GM19324 (cell line): ENCODE measurements around the gene TRPM6.

Experiments
- ATAC-seq: cut with Tn5 transposase; IDR thresholded peaks from one replicate; pipeline ENCODE4 v1.9.1; 2021; ENCODE audit warnings: mild to moderate bottlenecking, moderate library complexity; ENCODE audit not compliant: unreplicated experiment, low FRiP score

The TRPM6 gene

DNA sequence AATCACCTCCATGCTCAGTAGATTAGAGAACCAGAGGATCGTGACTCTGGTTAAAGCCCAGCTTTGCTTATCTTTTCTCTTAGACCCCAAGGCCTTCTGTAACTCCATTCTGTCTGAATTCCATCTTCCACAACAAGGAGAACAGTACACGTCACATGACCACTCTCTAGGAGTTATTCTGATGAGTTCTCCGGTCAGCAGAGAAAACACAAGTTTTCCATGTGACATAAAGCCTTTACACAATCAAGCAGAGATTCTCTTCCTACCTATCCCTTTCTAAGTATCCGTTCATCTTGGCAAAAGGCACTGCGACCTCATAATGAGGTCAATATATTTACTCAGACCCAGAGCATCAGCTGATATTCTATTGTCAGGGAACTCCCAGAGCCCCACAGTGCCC lies 112.3 kb downstream of the TRPM6 start:
- no peak for ATAC-seq

DNA sequence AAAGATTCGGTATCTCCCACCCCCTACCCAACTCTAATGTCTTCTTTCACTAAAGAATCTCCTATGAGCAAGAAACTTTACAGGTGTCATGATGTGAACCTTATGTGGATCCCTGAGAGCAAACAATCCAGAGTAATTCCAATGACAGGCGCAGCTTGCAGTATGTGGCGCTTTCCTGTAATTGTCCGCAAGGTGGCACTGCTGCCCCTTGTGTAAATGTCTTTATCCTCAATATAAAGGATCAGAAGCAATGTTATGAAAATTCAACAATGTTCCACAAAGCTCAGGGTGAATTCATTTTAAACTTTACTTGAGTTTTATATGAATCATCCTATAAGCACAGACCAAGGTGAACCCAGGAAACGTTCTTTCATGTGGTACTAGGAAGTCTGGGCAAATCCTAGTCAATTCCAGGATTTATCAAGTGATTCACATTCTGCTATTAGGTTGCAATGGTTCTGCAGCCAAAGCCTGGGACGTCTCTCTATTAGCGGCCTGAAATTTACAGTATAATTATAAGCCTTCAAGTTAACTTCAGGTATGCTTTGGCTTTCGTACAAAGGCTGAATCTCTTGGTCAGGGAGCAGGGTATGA lies 113.7 kb downstream of the TRPM6 start:
- ATAC-seq, result peak; percentile 40

DNA sequence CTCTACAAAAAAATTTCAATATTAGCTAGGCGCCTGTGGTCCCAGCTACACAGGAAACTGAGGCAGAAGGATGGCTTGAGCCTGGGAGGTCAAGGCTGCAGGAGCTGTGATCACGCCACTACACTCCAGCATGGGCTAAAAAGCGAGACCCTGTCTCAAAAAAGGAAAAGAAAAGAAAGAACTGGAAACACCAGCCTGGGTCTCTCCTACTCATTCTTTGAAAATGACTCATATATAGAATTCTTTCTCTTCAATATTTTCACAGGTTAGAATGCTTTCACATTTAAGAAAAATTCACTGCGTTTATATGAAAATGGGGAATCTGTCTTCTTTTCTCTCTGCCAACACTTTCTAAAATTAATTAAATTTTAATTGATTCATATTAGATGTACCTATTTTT lies 115.6 kb downstream of the TRPM6 start:
- ATAC-seq, result no peak

DNA sequence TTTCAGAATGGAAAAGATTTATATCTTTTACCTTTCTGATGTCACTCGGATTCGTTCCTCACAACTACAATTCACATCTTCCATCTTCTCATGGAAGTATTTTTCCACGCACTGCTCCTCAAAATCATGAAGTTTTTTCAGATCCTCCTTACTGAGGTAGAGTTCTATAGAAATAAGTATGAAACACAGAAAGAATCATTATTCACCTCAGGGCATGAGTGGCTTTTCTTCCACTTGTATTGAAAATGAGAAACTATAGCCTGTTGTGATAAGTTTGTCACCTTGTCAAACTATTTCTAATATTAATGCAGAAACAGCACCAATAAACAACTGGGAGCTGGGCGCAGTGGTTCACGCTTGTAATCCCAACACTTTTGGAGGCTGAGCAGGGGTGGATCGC lies 116.0 kb downstream of the TRPM6 start:
- no peak for ATAC-seq

DNA sequence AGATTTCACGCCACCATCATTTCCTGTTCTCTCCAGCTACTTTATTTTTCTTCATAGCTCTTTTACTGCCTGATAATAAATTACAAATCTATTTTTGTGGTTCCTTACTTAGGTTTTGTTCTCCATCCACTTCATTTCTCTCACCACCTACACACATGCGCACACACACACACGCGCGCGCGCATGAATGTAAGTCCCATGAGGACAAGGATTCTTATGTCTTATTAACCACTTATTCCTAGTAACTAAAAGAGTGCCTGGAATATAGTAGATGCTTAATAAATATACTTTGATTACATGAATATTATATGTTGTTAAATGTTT lies 116.5 kb downstream of the TRPM6 start:
- no peak for ATAC-seq

DNA sequence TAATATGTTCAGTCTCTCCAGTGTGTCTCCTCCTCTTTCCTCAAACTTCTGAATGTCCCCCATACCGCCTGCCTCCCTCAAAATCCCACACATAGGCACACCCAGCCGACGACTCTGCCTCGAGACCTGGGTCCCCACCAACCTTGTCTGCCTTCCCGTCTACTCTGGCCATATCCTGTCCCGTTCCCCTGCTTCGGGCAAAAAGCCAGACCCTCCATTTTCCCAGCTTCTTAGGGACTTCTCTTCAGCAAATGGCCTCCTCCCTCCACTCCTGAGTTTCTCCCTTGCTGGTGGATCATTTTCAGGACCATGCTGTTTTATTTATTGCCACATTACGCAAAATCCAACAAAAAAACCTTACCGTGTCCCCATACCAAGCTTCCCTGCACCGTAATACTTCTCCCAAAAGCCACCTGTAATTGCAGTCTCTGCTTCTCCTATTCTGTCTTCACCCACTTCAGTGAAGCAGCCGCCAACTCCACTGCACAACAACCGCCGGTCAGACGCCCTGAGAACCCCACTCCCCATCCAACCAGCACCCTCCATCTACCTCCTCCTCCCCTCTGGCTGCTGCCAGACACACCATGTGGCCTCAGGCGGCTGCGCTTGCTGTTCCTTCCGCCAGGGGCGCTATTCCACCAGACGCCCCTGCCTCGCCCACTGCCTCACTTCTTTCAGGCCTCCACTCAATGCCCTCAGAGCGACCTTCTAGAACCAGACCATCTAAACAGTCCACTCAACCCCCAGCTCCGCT lies 117.0 kb downstream of the TRPM6 start:
- ATAC-seq, result peak; percentile 57

DNA sequence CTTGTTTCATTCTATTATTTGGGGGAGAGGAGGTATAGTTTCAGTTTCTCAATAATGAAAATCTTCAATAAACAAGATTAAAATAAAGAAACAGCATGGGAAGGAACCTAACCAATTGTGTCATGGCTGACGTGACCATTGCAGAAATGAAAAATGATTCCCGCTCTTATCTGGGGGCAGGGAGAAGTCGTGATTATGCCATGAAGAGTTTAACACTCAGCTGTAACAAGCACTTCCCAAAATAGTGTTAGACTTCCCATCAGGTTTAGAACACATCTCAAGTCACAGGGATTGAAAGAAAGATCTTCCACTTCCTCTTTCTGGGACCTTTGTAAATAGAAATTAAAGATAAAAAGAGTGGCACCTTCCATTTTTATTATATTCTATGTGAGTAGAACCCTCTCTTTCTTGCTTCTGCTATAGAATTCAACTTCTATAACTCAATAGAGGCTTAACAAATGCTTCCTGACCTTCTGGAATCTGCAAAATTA lies 122.2 kb downstream of the TRPM6 start:
- no peak for ATAC-seq

DNA sequence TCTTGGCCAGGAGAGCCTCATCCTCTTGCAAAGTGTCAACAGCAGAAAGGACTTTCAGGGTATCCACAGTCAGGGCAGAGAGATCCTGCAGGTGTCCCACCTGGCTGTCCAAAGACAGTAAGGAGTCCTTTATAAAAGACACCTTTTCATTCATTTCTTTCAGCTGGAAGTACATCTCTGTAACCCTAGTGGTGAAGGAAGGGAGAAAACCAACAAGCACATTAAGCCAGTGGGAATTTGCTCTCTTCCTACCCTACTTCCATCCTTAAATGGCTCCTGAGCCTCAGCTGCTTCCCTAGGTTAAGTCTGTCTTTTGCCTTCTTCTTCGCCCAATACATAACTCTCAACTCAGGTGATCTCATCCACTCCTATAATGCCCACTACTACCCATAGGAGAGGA lies 124.8 kb downstream of the TRPM6 start:
- ATAC-seq, result no peak

DNA sequence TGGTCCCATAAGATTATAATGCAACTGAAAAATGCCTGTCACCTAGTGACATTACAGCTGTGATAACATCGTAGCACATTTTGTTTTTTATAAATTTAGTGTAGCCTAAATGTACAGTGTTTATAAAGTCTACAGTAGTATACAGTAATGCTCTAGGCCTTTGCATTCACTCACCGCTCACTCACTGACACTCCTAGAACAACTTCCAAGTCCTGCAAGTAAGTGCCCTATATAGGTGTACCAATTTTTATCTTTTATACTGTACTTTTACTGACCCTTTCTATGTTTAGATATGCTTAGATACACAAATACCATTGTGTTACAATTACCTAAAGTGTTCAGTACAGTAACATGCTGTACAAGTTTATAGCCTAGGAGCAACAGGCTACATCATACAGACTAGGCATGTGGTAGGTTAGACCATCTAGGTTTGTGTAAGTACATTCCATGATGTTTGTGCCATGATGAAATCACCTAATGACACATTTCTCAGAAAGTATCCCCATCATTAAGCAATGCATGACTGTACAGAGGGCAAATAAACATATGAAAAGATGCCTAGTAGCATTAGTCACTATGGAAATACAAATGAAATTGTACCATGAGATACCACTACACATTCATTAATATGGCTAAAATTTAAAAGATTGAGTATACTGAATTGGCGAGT lies 127.6 kb downstream of the TRPM6 start:
- ATAC-seq, result no peak

DNA sequence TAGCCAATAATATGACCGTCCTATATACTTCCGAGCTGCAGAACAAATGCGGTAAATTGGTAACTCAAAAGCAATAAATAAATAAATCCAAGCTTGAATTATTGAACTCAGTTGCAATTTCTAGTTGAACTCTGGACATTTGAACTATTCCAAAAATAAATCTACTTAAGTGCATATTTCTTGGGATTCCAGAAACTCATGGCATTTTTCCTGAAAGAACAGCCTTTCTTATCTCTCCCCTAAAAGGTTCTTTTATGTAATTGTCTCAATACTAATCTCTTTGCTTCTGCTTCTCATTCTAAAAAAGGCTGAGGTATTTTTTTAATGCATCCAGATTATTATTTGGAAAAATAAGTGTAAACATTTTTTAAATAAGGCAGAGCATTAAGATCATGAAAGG lies 131.7 kb downstream of the TRPM6 start:
- ATAC-seq, result no peak

DNA sequence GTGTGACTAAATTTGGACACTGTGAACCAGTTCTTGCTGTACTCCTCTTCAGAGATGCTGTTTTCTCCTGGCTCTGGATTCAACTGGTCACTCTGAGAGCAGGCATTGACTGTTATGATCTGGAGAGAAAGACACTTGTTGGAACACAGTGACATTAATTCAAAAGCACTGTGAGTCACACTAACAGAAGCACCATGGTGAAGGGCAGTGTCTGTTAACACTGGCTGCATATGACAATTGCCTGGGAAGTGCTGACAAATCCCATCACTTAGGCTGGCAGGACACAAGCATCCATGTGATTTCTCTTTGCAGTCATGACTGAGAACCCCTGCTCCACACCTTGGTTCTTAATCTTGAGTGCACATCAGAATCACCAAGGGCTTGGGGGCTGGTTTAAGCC lies 132.4 kb downstream of the TRPM6 start:
- ATAC-seq, result no peak

DNA sequence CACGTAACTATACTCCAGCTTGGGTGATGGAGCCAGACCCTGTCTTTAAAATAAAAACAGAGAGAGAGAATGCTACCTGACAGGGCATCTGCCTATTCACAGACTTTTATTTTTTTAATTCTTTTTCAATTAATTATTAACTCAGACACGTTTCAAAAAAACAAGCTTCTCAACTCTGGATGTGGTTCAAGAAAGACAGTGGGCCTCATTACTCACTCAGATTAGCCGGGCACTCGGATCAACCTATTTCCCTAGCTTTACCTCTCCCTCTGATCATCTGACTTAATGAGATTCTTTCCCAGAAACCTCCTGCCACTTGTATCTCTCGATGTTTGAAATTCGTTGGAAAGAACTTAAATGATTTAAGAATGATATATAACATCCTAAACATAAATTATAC lies 134.1 kb downstream of the TRPM6 start:
- no peak for ATAC-seq

DNA sequence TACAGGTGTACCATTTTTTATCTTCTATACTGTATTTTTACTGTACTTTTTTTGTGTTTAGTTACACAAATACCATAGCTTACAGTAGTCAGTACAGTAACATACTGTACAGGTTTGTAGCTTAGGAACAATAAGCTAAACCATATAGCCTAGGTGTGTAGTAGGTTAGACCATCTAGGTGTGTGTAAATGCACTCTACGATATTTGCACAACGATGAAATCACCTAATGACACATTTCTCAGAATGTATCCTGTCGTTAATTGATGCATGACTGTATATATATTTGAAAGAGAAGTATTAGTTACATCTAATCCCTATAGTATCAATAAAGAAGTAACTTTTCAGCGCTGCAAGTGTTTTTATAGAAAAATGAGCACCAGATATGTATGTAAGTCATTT lies 138.8 kb downstream of the TRPM6 start:
- ATAC-seq, result no peak

DNA sequence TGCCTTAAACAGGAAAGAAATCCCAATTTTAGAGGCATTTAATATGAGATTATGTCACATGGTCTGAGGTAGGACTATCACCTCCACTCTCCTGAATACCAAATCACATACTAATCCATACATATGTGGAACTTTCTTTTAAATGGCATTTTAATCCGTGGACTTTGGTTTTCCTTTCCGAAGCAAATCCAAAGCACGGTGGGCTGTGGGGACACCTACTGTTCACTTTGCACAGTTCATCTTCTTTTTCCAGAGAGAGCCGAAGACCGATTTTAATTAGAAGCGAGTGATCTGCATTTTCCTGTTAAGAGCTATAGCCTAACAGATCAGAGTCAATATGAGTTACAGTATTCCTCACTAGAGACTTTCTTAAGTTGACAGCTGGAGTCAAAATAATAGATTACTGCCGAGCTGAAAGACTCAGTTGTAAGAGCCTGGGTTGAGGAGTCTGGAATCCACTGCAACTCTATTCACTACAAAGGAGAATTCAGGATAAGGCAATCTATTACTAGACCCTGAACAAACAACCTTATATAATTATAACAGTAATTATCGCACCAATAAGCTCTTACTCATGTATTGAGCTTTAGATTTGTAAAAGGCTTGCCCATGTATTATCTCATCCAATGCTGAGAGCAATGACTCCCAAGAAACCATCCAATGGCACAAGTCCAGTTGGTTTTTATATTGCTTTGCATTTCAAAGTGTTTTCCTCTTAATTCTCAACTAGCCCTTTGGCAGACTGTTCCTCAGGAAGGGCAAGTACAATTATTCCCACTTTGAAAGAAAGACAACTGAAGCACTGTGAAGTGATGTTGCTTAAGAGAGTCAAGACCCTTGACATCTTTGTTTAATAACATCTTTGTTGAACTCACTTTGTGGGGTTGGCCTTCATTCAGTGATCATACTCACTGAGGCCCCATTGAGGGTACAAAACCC lies 144.7 kb downstream of the TRPM6 start:
- no peak for ATAC-seq

DNA sequence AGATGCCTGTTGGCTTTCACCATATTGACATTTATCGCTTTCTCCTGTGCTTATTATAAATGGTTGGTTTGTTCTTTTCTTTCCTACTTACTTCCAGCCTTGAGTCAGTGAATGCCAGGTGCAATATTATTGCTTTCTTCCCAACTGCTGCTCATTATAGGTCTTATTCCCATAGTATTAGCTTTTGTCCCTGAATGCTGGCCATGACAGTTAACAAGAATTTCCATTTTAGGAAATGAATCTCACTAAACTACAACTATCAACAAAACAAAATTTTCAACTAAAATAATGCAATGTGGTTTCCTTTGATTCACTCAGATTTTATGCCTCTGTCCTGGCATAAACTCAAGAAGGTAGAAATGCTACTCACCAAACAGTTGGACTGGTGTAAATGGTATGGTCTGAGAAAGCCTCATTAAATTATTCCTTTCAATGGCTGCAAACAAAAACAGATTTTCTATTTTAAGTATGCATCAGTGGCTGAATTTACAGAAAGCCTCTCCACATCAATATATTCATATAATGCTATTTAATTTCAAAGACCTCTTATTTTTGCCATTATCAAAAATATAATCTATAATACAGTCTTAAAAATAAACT lies 145.4 kb downstream of the TRPM6 start:
- no peak for ATAC-seq

DNA sequence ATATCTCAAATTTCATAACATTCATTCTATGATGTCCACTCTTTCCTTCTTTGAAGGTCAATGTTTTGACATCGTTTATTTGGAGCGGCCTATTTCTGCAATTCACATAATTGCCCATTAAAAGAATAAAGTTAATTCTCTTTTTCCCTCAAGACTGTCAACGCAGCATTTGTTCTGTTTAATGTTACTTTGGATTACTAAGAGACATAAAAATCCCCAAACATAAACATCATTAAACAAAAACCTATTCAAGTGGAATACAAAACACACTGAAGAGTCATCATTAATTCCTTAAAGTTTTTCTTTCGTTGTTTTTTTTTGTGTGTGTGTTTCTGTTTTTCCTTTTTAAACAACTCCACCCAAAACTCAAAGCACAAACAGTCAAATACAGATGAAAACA lies 151.1 kb downstream of the TRPM6 start:
- ATAC-seq, result no peak

DNA sequence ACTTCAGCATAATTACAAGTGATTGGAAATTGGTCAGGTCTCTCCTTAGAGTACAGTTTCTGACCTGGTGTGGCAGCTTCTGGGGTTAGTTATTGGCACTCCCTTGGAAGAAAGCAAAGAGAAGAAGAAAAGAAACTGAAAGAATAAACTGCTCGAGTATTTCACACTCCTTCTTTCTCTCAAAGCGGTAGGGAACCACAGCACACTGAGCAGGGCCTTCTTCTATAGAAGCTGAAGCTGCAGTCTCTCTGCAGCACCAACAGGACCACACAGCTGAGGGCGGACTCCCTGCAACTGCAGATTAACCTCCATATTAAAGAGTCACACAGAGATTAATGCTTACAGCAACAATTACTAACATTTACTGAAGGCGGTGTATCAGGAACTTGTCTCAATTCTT lies 152.0 kb downstream of the TRPM6 start:
- no peak for ATAC-seq

DNA sequence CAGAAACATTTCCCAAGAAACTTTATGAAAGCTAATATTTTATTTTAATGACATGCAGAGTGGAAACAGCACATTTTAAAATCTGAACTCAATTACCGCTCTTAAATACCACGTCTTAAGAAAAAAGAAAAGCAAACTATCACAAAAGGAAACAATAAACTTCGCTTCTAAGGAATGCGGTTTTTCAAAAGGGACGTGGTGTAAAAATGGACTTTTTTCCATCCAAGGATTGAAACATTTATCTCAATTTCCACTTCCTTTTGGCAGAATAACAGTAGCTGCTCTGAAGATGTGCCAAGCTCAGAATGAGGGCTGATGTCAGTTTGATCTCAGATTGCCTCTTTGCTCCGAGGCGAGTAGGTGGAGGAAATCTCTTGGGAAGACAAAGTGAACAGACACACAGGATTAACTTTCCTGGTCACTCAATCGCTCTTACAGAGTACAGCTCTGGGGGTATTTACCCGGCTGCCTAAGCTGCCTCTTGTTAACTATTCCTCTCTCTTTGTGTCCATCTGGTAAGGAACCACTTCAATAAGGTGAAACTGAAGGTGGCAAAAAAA lies 158.5 kb downstream of the TRPM6 start:
- no peak for ATAC-seq

DNA sequence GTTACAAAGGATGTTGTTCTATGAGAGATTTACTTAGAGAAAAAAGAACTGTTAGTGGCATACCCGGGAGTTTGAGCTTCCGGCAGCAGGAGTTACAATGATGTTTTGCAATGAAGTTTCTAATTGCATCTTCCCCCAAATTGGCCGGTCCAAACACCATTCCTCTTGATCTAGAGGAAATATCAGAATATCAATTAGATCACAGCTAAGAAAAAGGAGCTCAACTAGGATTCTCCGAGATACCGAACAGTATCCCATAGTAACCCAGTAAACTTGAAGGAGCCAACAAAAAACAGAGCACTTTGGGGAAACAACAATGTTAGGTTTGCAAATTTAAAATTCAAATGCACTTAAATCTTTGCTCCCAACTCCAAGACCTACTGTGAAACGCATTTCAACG lies 159.5 kb downstream of the TRPM6 start:
- ATAC-seq, result no peak

DNA sequence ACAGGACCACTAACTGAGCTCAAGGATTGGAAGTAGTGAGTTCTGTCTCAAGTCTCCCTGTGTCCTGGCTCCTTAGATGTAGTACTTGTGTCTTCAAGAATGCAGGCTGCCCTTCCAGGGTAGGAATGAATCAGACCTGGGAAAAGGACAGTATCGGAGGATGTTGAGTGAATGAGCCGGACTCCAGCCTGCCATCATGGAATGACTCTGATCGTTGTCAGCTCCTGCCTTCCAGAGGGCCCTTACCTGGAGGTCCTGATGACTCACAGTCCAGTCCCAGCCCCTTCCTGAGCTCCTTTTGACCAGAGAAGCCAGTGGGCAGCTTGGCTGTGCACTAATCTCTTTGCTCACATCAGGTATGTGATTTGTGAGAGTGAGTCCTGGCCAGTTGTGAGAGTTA lies 161.1 kb downstream of the TRPM6 start:
- ATAC-seq, result no peak
